HCT116 (cell line): ENCODE results near the gene SORCS2.

Source experiments
- CBX3 ChIP-seq: IDR thresholded peaks from 2 replicates; pipeline ENCODE4 v1.6.1; 2012; ENCODE audit warnings: low read depth
- EZH2 ChIP-seq: fragments of 200-600 bp; sonication (generic); IDR thresholded peaks from 2 replicates; pipeline ENCODE4 v1.6.1; 2017; ENCODE audit warnings: antibody characterized with exemption, mixed run types
- EZH2phosphoT487 ChIP-seq: fragments of 200-600 bp; IDR thresholded peaks from 2 replicates; pipeline ENCODE4 v1.6.1; 2018; ENCODE audit warnings: antibody characterized with exemption, borderline replicate concordance
- POLR2A ChIP-seq: IDR thresholded peaks from 2 replicates; pipeline ENCODE4 v1.7.0; 2011; ENCODE audit warnings: borderline replicate concordance; ENCODE audit not compliant: insufficient read depth, insufficient read length; ENCODE audit errors: extremely low read depth
- POLR2AphosphoS5 ChIP-seq: IDR thresholded peaks from 2 replicates; pipeline ENCODE4 v1.6.1; 2011; ENCODE audit warnings: mild to moderate bottlenecking, low read depth, low read length, moderate library complexity
- RAD21 ChIP-seq: IDR thresholded peaks from 2 replicates; pipeline ENCODE4 v1.6.1; 2012; ENCODE audit warnings: low read depth, mild to moderate bottlenecking
- SP1 ChIP-seq: IDR thresholded peaks from 2 replicates; pipeline ENCODE4 v1.6.1; 2012; ENCODE audit warnings: low read depth
- TCF7L2 ChIP-seq: IDR thresholded peaks from 2 replicates; pipeline ENCODE4 v1.7.0; 2011; ENCODE audit warnings: borderline replicate concordance, inconsistent platforms; ENCODE audit not compliant: insufficient read depth, insufficient read length; ENCODE audit errors: extremely low read depth
- TF ChIP-seq, protein P1 (sequence below), 3 experiments: fragments of 200-600 bp in 1 of 3; sonication (generic) in 1 of 3; IDR thresholded peaks in 2 of 3; conservative IDR thresholded peaks in 1 of 3; 2 replicates each; pipeline ENCODE4 v1.5.1; 2012 to 2017; ENCODE audit warnings: low read depth in 2 of 3, low read length in 2 of 3, antibody characterized with exemption in 1 of 3, borderline replicate concordance in 1 of 3, control low read depth in 1 of 3, mild to moderate bottlenecking in 1 of 3, mixed read lengths in 1 of 3, mixed run types in 1 of 3, moderate library complexity in 1 of 3; ENCODE audit not compliant: insufficient read depth in 1 of 3
- TF ChIP-seq, protein P2 (sequence below): IDR thresholded peaks from 2 replicates; pipeline ENCODE4 v1.6.1; 2011; ENCODE audit warnings: mild to moderate bottlenecking, low read length, moderate library complexity; ENCODE audit not compliant: insufficient replicate concordance; ENCODE audit errors: extremely low read depth
- TF ChIP-seq, protein P3 (sequence below): IDR thresholded peaks from 2 replicates; pipeline ENCODE4 v1.6.1; 2012
- TF ChIP-seq, protein P4 (sequence below): IDR thresholded peaks from 2 replicates; pipeline ENCODE4 v1.6.1; 2012; ENCODE audit warnings: low read depth
- TF ChIP-seq, protein P5 (sequence below): IDR thresholded peaks from 2 replicates; pipeline ENCODE4 v1.6.1; 2012

DNA sequence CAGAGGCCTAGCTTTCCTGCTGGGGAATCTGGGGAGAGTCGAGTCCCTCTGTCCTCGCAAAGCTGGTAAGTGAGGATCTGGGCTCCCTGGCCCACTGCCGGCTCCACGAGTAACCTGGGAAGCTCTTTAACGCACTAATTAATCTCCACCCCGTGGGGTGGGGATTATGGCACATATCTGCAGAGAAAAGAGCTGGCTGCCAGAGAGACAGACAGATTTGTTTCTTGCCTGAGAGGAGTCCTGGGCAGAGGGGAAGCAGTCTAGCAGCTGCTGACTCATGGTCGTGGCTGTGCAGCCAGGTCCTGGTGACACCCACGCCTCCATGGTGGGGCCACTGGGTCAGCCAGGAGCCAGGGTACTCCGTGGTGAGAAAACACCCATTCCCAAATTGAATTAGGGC, 14.0 kb downstream of the SORCS2 start:
- TF ChIP-seq, protein P1, sequence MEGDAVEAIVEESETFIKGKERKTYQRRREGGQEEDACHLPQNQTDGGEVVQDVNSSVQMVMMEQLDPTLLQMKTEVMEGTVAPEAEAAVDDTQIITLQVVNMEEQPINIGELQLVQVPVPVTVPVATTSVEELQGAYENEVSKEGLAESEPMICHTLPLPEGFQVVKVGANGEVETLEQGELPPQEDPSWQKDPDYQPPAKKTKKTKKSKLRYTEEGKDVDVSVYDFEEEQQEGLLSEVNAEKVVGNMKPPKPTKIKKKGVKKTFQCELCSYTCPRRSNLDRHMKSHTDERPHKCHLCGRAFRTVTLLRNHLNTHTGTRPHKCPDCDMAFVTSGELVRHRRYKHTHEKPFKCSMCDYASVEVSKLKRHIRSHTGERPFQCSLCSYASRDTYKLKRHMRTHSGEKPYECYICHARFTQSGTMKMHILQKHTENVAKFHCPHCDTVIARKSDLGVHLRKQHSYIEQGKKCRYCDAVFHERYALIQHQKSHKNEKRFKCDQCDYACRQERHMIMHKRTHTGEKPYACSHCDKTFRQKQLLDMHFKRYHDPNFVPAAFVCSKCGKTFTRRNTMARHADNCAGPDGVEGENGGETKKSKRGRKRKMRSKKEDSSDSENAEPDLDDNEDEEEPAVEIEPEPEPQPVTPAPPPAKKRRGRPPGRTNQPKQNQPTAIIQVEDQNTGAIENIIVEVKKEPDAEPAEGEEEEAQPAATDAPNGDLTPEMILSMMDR (IDR thresholded peaks at IDR 0.05 in 2 of 3, conservative IDR thresholded peaks at IDR 0.05 in 1 of 3; ENCODE audit: borderline replicate concordance in 1 of 3, insufficient read depth in 1 of 3, low read depth in 2 of 3, low read length in 2 of 3) = no peak
- TF ChIP-seq CBX3 (no peak), EZH2 (no peak), RAD21 (no peak), POLR2A (no peak), TCF7L2 (no peak), POLR2AphosphoS5 (no peak), EZH2phosphoT487 (no peak), SP1 (no peak)
- TF ChIP-seq, protein P2, sequence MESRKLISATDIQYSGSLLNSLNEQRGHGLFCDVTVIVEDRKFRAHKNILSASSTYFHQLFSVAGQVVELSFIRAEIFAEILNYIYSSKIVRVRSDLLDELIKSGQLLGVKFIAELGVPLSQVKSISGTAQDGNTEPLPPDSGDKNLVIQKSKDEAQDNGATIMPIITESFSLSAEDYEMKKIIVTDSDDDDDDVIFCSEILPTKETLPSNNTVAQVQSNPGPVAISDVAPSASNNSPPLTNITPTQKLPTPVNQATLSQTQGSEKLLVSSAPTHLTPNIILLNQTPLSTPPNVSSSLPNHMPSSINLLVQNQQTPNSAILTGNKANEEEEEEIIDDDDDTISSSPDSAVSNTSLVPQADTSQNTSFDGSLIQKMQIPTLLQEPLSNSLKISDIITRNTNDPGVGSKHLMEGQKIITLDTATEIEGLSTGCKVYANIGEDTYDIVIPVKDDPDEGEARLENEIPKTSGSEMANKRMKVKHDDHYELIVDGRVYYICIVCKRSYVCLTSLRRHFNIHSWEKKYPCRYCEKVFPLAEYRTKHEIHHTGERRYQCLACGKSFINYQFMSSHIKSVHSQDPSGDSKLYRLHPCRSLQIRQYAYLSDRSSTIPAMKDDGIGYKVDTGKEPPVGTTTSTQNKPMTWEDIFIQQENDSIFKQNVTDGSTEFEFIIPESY = no peak
- TF ChIP-seq, protein P3, sequence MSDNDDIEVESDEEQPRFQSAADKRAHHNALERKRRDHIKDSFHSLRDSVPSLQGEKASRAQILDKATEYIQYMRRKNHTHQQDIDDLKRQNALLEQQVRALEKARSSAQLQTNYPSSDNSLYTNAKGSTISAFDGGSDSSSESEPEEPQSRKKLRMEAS = no peak
- TF ChIP-seq, protein P4, sequence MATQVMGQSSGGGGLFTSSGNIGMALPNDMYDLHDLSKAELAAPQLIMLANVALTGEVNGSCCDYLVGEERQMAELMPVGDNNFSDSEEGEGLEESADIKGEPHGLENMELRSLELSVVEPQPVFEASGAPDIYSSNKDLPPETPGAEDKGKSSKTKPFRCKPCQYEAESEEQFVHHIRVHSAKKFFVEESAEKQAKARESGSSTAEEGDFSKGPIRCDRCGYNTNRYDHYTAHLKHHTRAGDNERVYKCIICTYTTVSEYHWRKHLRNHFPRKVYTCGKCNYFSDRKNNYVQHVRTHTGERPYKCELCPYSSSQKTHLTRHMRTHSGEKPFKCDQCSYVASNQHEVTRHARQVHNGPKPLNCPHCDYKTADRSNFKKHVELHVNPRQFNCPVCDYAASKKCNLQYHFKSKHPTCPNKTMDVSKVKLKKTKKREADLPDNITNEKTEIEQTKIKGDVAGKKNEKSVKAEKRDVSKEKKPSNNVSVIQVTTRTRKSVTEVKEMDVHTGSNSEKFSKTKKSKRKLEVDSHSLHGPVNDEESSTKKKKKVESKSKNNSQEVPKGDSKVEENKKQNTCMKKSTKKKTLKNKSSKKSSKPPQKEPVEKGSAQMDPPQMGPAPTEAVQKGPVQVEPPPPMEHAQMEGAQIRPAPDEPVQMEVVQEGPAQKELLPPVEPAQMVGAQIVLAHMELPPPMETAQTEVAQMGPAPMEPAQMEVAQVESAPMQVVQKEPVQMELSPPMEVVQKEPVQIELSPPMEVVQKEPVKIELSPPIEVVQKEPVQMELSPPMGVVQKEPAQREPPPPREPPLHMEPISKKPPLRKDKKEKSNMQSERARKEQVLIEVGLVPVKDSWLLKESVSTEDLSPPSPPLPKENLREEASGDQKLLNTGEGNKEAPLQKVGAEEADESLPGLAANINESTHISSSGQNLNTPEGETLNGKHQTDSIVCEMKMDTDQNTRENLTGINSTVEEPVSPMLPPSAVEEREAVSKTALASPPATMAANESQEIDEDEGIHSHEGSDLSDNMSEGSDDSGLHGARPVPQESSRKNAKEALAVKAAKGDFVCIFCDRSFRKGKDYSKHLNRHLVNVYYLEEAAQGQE = no peak
- TF ChIP-seq, protein P5, sequence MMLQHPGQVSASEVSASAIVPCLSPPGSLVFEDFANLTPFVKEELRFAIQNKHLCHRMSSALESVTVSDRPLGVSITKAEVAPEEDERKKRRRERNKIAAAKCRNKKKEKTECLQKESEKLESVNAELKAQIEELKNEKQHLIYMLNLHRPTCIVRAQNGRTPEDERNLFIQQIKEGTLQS = no peak
